GM21381 (cell line): ENCODE data around the gene TTC34.

Source experiments
- ATAC-seq: cut with Tn5 transposase; IDR thresholded peaks from one replicate; pipeline ENCODE4 v1.9.1; 2021; ENCODE audit warnings: mild to moderate bottlenecking, moderate library complexity; ENCODE audit not compliant: unreplicated experiment

The TTC34 gene

DNA sequence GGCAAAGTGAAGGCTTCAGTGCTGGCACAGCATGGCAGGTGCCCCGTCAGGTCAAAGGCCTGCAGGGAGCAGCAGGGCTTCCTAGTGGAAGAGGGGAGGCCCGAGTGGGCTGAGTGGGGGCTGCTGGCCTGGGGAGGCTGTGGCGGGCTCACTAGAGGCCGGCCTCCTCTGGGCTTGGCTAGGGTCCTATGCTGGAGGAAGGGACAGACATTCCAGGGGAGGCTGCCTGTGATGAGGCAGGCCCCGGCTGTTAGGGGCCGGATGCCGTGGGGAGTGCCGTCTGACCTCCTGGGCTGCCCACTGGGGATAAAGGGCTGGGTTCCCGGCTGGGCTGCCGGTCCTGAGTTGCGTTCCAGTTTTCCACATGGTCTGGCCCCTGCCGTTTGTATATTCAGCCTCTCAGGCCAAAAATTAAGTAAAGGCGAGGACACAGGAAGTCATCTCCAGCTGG, 193.8 kb downstream of the TTC34 start:
- no peak for ATAC-seq

DNA sequence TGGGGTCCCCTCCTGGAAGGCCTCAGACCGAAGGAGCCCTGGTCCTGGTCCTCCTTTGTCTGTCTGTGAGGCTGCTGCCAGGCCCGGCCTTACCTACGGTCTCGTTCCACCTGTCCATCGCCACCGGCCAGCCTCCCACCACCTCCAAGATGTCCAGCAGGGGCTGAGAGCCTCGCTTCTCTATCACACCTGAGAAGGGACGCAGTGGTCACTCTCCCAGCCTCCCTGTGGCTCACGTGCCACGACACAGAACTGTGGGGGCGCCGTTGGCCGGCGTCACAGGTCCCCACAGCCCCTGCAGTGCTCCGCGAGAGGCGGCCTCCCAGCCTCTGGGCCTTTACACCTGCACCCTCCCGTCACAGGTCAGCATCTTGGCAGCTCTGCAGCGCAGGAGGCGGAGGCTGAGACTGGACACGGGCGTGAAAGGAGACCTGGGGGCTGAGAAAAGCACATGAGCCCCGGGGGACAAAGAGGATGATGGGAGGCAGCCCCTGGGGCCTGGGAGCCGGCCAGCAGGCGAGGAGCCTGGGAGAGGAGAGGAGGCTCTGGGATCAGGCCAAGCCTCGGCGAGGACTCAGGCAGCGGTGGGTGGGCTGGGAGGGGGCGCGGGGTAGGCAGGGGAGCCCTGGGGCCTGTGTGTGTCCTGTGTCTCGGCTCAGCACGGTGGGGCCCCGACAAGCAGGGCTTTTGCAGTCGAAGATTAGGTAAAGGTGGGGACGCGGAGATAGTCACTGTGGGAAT, 194.4 kb downstream of the TTC34 start:
- no peak for ATAC-seq

DNA sequence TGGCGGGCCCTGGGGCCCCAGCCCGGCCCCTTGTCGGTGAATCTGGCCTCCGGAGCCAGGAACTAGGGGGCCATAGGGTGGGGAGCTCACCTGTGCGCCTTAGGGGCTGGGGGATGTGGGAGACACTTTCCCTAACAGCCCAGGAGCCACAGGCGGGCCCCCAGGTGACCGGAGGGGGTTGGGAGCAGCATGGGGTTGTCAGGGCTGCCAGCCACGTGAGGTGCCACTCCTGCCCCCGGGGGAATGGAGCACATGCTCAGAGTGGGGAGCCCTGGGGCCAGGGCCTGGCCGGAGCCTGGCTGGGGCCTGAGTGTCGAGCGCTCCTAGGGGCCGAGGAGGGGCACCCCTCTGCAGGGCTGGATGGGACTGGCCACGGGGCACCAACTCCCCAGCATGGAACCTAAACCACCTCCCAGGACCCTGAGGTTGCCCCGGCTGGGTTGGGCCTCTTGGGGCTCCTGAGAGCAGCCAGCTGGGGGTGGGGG, 195.1 kb downstream of the TTC34 start:
- no peak for ATAC-seq

DNA sequence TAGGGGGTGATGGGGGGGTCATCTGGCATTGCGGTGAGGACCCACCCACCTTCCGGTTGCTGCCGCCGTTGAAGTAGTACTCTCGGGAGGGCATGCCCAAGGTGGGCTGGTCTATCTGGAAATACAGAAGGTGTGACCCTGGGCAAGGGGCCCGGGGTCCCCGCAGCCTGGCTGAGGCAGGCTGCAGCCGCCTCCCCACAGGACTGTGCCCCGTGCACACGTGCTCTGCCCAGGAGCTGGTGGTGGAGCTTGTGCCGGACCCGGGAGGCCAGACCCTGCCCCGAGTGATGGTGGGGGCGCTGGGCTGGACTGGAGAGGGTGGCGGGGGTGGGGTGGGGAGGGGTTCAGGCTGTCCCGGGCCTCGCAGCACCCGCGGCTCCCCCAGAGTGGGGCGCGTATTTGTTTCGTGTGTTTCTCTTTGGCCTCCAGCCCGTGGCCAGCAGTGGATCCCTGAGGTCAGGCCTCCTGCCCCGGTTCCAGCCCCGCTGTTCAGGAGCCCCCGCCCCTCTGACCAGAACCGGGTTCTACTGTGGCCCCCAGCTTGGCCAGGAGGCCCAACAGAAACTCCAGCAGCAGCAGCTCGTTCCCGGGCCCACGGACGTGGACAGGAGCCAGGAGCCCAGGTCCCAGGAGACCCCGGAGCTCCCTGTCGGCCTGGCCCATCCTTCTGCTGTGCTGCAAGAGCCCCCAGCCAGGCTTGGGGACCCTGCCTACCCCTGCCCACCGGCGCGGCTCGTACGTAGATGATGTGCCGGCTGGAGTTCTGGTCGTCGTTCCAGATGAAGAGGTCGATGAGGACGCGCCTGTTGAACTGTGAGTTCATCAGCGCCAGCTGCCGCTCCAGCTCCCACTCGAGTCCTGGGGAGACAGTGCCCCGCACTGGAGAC, 195.7 kb downstream of the TTC34 start:
- ATAC-seq: no peak

DNA sequence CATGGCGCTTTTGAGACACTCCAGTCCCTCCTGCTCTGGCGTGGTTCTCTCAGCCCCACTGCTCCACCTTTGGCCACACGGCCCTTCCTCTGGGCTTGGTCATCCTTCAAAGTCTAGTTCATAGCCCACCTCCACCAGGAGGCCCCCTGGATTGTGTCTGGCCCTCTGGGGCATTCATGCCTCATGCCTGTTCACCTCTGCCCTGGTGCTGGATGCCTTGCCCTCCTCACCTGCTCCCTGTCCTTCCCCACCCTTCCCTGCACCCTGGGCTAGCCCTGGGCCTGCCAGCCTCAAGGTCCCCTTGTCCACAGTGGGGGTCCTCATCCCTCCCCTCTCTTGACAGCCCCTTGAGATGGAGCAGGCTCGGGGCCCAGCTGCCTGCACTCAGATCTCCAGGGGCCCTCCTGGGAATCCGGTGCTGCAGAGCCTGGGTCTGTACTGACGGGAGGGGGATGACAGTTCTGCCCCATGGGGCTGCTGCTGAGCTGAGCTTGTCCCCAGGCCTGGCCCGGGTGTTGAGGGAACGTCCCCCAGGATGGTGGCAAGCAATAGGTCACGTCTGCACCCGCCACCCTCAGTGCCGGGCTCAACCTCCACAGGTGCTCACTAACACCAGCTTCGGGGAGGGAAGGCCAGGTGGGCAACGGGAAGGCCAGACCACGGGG, 196.5 kb downstream of the TTC34 start:
- no peak for ATAC-seq

DNA sequence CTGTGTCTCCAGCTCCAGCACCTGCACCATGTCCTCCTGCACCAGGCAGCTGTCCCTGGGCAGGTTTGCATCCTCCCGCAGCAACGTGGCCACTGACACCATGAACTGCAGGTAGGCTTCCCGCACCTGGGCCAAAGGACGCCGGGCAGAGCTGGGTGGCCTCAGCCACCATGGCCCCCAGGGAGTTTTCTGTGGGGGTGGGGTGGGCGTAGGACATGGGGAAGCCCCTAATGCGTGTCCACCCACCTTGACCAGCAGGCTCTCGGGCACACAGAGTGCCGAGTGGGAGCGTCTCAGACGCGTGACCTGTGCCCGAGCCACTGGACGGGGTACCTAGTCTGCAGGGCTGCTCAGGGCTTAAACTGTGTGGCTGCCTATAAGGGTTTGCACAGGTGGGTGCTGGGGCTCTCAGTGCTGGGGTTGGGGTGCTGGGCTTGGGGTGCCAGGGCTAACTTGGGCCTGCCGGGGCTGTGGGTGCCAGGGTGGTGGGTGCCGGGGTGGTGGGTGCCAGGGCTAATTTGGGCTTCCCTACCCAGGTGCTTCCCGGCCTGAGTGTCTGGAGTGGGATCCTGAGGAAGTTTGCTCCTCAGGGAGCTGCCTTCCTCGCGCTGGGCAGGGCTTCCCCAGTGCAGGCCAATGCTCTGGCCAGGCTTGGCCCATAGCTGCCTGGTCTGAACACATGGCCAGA, 197.2 kb downstream of the TTC34 start:
- ATAC-seq: no peak

DNA sequence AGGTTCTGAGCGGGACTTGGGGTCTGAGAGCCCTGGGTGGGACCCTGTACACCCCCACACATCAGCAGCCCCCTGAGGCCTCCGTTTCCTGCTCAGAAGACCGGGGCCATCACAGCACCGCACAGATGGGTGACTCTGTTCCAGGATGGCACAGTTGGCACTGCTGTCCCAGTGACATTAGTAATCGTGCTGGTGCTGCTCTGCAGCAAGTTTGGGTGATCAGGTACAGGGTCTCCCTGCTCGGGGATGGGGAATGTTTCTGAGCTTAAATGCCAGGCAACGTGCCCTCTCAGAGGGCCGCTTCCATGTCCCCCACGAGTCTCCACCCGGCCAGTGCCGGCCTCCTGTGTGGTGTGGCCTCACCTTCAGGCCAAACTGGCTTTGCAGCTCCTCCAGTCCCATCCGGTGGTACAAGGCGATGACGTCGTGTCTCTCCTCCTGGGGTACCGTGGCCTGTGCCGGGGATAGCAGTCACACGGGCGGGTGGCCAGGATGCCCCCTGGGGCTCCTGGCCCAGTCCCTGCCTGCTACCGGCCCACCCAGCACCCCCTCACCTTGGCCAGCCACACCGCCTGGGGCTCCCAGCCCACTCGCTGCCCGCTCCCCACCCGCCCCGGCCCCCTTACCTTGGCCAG, 197.9 kb downstream of the TTC34 start:
- ATAC-seq: no peak

DNA sequence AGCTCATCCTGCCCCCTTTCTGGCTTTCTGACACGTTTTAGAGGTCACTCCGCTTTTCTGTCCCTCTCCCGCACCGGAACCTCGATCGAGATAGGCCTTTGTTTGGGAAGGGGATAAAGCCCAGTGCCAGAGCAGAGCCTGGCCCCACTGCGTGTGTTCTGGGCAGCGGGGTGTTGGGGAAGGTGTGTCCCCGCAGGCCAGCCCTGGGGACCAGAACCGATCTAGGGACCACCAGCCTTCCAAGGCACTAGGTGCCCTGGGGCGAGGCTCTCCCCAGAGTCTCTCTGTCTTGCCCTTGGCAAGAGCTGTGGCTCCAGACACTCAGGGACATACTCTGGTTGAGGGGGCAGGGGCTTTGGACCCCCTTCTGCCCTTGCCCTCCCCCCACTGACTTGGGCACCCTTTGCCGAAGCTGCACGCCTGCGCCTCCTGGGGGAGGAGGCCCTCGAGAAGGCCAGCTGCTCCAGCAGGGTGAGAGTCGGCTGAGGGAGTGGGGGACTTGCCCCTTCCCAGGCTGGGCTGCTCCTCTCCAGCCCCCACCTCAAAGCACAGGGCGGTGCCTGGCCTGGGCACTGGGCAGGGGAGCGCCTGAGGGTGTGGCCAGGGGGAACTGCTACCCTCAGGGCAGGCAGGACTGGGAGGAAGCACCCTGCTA, 198.5 kb downstream of the TTC34 start:
- no peak for ATAC-seq

DNA sequence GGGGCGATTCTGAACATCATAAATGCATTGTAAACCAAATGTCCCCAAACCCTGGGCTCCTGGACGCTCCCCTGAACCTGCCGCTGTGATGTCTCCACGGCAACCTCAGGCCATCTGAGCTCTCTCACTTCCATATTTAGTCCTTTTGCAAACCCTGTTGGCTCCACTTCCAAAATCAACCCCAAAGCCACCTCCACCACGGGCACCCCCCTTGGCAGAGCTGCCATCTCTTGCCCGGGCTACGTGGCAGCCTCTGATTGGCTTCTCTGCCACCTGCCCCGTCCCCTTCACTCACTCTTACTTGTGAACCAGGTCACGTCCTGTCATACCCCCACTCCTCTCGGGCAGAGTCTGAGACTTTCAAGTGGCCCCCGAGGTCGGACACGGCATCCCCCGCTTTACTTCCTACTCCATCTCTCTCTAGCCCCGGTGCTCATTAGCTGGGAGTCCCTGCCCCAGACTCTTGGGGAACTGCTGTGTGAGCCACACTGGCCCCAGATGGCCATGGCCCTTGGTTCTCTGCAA, 199.1 kb downstream of the TTC34 start:
- no peak for ATAC-seq

DNA sequence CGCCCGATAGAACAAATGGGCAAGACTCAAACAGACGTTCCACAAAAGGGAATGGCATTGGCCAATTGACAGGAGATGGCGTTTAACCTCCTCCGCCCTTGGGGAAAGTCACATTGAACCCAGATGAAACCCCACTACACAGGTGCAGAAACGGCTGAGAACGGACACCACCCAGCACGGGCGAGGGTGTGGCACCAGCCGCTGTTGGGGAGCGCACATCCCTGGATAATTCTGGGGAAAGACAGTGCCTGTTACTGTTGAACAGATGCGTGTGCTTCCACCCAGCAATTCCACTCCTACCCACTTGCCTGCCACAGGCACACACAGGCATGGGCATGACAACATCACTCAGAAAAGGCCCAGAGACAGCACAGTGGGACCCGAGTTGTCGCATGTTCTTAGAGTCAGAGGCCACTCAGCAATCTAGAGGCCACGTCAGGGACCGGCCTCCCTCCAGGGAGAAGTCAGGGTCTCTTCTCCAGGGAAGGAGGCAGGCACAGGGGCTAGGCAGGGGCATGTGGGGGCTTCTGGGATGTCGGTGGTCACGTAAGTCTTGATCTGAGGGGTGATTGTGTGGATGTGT, 199.7 kb downstream of the TTC34 start:
- ATAC-seq: no peak

DNA sequence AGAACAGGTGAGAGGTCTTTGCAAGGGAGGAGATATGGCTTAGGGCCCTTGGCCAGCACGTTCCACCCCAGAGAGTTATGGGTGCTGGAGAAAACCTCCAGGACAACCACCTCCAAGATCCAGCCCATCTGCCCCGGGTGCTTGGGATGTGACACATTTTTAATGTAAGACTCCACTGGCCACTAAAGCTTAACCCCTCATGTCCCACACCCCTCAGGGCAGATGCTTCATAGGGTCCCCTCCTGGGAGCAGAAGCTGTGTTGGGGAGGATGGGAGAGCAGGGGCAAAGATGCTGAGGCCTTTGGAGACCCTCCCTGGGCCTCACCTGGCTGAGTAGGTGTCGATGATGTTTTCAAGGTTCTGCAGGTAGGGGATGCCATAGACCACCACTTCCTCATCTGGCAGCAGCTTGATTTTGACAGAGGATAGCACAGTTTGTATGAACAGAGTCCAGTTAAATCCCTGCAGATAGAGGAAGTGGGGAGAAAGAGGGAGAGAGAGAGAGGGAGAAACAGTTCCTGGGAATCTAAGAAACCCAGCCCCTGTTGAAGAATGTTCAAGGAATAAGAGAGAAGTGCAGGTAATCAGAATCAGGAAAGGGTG, 203.1 kb downstream of the TTC34 start:
- ATAC-seq: no peak

DNA sequence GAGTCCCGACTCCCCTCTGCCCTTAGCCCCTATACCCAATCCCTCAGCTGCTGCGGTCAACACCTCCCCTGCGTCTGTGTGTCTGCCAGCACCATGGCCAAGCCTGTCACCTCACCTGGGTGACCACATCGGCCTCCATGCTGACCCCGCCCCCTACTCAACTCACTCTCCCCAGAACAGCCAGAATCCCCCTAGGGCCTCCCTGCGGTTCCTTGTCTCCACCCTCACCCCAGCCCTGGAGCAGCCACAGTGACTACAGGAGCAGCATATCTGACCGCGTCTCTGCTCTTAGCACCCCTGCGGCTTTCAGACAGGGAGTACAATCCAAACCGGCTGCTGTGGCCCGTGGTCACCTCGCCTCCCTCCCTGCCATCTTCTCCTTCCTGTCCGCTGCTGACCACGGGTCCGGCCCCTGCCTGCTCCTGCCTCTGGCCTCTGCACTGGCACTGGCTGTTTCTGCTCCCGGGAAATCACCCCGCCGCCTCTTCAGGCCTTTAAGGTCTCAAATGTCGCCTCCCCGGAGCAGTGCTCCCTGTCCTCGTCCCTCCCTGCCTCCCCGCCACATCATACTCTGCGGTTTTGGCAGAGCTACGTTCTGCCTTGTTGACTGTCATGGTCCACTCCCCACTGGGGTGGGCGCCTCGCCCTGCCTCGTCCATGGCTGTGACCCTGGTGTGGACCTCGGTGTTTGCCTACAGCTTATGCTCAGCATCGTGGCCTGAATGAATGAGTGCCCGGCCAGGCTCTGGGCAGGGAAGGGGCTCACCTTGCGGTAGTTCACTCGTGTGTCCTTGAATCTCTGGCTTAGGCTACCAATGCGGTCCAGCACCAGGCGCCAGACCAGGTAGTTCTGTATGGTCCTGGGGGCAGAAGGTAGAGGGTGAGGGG, 203.8 kb downstream of the TTC34 start:
- no peak for ATAC-seq

DNA sequence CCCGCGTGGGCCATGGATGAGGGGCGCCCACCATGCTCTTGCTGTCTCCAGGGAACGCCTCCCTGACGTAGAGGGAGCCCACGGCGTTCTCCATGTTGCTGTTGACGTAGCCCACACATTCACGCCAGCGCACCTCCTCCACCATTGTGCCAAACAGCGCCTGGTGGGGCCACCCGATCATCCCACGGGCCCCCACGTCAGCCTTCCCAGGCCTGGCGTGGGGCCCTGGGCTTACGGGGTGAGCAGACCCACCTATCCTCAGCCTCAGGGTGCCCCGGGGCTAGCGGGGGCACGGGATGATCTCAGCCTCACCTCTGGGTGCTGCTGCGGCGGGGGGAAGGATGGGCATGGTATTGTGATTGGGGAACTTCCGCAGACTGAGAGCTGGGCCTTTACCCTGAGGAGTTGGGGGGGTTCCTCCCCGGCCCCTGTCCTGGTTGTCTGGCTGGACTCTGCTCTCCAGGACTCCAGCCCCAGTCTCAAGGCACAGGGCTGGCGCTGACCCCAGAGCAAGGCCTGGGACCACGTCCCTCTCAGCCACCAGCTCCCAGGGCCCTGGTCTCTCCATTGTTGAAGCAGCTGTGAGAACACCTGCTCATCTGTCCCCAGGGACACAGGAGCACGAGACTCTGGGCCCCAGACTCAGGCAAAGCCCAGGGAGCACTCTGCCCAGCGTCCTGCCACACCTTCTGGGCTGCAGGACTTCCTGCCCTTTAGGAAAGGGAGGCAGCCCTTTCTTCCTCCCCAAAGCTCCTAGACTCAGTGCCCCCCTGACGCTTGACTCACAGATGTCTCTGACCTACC, 204.8 kb downstream of the TTC34 start:
- no peak for ATAC-seq

DNA sequence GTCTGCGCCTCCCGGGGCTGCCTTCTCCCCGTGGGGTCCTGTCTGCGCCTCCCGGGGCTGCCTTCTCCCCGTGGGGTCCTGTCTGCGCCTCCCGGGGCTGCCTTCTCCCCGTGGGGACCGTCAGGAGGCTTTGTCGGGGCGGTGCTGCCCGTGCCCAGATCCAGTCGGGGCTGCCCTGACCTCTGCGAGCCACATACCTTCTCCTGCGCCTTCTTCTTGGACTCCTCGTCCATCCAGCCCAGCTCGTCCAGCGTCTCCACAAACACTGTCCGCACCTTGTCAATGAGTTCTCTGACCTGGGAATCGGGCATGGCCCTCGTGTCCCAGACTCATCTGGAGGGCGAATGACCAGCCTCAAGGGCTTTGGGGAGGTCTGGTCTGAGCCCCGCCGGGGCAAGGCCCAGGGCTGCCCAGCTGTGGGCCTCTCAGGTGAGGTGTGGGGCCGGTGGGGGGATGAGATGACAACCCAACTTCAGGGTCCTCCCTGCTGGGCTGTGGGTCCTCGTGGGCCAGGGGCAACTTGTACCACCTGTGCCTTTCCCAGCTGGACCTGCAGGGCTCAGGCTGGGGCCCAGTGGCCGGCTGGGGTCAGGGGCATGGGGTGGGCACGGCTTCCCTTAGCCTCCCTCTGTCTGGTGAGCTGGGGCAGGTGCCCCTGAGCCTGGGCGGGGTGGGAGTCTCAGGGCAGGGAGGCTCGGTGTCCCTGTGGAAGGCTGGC, 205.5 kb downstream of the TTC34 start:
- ATAC-seq: no peak

DNA sequence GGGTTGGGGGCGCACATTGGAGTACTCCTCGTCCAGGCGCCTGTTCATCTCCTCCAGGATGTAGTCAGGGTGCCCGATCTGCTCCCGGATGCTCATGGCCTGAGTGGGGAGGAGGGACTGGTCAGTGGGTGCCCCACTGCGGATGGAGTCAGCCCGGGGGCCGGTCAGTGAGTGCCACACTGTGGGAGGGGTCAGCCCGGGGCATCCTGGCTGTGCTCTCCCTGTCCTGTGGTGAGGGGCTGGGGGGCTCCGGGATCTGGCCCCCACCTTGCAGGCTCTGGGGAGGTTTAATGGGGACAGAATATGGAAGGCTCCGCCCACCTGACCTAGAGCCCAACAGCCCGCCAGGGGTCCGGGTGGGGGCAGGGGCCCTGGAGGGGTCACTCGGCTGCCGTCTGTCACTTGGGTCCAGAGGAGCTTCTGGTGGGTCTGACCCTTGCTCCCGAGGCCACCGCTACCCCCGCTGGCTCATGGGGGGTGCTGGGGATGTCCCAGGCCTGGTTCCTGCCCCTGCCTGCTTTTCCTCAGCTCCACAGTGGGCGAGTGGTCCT, 206.2 kb downstream of the TTC34 start:
- no peak for ATAC-seq

DNA sequence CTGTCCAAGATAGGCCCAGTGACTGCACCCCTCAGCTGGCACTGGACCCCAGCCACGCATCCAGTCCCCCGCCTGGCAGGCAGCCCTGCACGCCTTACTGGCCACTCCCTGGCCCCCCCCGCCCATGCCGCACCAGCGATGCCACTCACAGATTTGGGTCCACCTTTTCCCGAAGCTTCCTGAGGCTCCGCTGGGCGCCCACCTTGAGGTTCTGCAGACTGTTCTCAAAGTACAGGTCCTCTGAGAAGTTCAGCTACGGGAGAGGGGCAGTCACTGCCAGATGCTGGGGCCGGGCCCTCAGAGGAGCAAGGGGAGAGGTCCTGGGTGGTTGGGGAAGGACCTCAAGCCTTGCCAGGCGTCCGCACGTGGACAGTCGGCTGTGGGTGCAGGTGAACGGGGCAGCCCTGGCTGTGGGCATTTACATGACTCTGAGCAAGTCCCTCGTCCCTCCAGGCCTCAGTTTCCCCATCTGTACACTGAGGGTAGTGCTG, 206.8 kb downstream of the TTC34 start:
- no peak for ATAC-seq
